ENCODE data around the gene DYNC2LI1. TPM values are rescaled to one million over a fixed set of nuclear protein-coding genes. Genes with fewer than 3 reads are reported as not detected.

Gene DYNC2LI1
- total RNA-seq, 1 donor from 2014 or later = 92.1 TPM

DNA sequence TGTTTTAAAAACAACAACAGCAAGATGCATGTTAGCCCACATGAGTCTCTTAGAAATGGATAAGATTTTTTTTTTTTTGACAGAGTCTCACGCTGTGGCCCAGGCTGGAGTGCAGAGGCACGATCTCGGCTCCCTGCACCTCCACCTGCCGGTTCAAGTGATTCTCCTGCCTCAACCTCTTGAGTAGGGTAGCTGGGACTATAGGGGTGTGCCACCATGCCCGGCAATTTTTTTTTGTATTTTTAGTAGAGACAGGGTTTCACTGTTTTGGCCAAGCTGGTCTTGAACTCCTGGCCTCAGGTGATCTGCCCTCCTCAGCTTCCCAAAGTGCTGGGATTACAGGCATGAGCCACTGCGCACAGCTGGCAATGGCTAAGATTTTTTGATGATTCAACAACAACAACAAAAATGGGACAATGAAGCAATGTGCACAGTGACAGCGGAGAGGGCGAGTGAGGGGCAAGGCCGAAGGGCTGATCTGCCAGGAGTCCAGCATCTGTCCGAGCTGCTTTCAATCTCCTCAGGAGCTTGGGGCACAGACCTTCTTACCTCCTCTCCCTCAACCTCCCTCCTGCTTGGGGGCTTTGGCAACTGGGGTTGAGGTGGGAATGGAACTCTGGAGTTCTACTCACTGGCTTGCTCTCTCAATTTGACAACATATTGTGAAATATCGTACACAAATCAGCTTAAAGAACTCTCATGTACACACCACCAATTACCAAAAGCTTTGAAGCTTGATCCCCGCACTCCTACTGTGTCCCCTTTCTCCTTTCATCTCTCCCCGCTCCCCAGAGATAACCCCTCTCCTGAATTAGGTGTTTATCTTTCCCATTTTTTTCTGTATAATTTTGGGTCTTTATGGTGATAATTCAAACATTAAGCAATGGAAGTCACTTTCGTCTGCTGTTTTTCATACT, 68.4 kb downstream of the DYNC2LI1 start:
- Histone ChIP-seq H3K79me2 (ENCODE audit: low read depth) (no peaks in the 10 kb centered on the region), H3F3A (ENCODE audit: low read depth) (no peaks in the 10 kb centered on the region), H3K9ac (no peak overlapping the region), H3K27me3 (no peaks in the 10 kb centered on the region), H3K4me2 (no peak overlapping the region), H4K20me1 (ENCODE audit: low read depth) (no peaks in the 10 kb centered on the region), H3K27ac (no peak overlapping the region), H3K9me3 (ENCODE audit: low read depth) (no peaks in the 10 kb centered on the region), H2AFZ (replicated peaks) (no peak overlapping the region), H3K36me3 (no peaks in the 10 kb centered on the region), H3K4me3 (no peak overlapping the region), H3K4me1 (no peaks in the 10 kb centered on the region)
- TF ChIP-seq EZH2 (IDR thresholded peaks at IDR 0.05) (no peak), EZH2phosphoT487 (IDR thresholded peaks at IDR 0.05) (no peak)
- TF ChIP-seq, protein P1, sequence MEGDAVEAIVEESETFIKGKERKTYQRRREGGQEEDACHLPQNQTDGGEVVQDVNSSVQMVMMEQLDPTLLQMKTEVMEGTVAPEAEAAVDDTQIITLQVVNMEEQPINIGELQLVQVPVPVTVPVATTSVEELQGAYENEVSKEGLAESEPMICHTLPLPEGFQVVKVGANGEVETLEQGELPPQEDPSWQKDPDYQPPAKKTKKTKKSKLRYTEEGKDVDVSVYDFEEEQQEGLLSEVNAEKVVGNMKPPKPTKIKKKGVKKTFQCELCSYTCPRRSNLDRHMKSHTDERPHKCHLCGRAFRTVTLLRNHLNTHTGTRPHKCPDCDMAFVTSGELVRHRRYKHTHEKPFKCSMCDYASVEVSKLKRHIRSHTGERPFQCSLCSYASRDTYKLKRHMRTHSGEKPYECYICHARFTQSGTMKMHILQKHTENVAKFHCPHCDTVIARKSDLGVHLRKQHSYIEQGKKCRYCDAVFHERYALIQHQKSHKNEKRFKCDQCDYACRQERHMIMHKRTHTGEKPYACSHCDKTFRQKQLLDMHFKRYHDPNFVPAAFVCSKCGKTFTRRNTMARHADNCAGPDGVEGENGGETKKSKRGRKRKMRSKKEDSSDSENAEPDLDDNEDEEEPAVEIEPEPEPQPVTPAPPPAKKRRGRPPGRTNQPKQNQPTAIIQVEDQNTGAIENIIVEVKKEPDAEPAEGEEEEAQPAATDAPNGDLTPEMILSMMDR (IDR thresholded peaks at IDR 0.05) = no peak
- H3K27me3 Mint-ChIP-seq (ENCODE audit: insufficient read depth, low read depth) = no peaks in the 10 kb centered on the region
- DNase-seq (ENCODE audit: low spot score) = no peak
- H3K9me3 Mint-ChIP-seq = no peaks in the 10 kb centered on the region
- no peak overlapping the region for H3K27ac Mint-ChIP-seq
- peaks cover 10% of the 10 kb centered on the region for H3K4me1 Mint-ChIP-seq
- H3K36me3 Mint-ChIP-seq = no peaks in the 10 kb centered on the region
- no peak overlapping the region for H3K4me3 Mint-ChIP-seq

DNA sequence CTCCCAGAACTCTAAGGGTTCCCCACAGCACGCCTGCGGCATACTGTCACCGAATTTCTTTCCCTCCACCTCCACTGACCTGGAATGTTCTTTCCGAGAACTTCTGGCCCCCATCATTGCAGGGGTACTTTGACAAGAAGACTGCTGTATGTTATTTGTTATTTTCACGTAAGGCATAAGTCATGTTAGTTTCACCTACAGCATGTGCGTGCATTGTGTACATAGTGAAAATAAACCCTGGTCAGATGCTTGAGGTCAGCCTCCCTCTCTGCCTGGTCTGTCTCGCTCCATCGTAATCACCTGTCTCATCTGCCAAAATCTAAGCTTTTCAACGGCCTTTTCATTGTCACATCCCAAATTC, 69.0 kb downstream of the DYNC2LI1 start:
- DNase-seq (ENCODE audit: low spot score) = no peak
- H3K4me2 ChIP-seq = no peak overlapping the region
- no peaks in the 10 kb centered on the region for H3K36me3 ChIP-seq
- H3K4me1 Mint-ChIP-seq = peaks cover 10% of the 10 kb centered on the region
- H3K9me3 ChIP-seq (ENCODE audit: low read depth) = no peaks in the 10 kb centered on the region
- H3K9me3 Mint-ChIP-seq = no peaks in the 10 kb centered on the region
- no peaks in the 10 kb centered on the region for H3K79me2 ChIP-seq (ENCODE audit: low read depth)
- H3K27me3 Mint-ChIP-seq (ENCODE audit: insufficient read depth, low read depth) = no peaks in the 10 kb centered on the region
- no peaks in the 10 kb centered on the region for H3K36me3 Mint-ChIP-seq
- no peaks in the 10 kb centered on the region for H3K27me3 ChIP-seq
- H3K27ac Mint-ChIP-seq = no peak overlapping the region
- H4K20me1 ChIP-seq (ENCODE audit: low read depth) = no peaks in the 10 kb centered on the region
- no peak overlapping the region for H2AFZ ChIP-seq (replicated peaks)
- no peak overlapping the region for H3K9ac ChIP-seq
- no peak overlapping the region for H3K4me3 ChIP-seq
- H3F3A ChIP-seq (ENCODE audit: low read depth) = no peaks in the 10 kb centered on the region
- no peak overlapping the region for H3K4me3 Mint-ChIP-seq
- TF ChIP-seq, protein P1 (IDR thresholded peaks at IDR 0.05) = no peak
- TF ChIP-seq EZH2 (IDR thresholded peaks at IDR 0.05) = no peak
- TF ChIP-seq EZH2phosphoT487 (IDR thresholded peaks at IDR 0.05) = no peak
- no peaks in the 10 kb centered on the region for H3K4me1 ChIP-seq
- H3K27ac ChIP-seq = no peak overlapping the region

DNA sequence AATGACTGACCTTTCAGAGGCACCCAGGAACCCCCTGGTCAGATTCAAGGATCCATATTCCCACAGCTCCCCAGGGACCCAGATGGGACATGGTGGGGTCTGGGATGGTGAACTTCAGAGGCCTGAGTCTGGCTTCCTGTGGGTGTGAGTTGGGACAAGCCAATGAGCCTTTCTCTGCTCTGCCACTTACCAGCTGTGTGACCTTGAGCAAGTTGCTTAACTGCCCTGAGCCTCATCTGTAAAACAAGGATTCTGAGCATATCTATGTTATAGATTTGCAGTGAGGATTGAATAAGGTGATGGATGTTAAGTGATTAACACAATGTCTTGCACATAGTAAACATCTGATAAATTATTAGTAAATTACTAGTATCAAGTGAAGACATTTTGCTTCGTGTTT, 71.3 kb downstream of the DYNC2LI1 start:
- H3K27ac Mint-ChIP-seq = no peak overlapping the region
- Histone ChIP-seq H2AFZ (replicated peaks) (no peak overlapping the region), H3K4me1 (no peaks in the 10 kb centered on the region), H3K36me3 (no peaks in the 10 kb centered on the region), H3K27me3 (no peaks in the 10 kb centered on the region), H3F3A (ENCODE audit: low read depth) (no peaks in the 10 kb centered on the region), H3K79me2 (ENCODE audit: low read depth) (no peaks in the 10 kb centered on the region), H3K9me3 (ENCODE audit: low read depth) (no peaks in the 10 kb centered on the region), H3K4me3 (no peak overlapping the region), H4K20me1 (ENCODE audit: low read depth) (no peaks in the 10 kb centered on the region), H3K27ac (no peak overlapping the region), H3K9ac (no peak overlapping the region), H3K4me2 (no peak overlapping the region)
- no peaks in the 10 kb centered on the region for H3K36me3 Mint-ChIP-seq
- H3K4me1 Mint-ChIP-seq = peaks cover 5% of the 10 kb centered on the region
- no peaks in the 10 kb centered on the region for H3K27me3 Mint-ChIP-seq (ENCODE audit: insufficient read depth, low read depth)
- no peak overlapping the region for H3K4me3 Mint-ChIP-seq
- no peak for DNase-seq (ENCODE audit: low spot score)
- H3K9me3 Mint-ChIP-seq = no peaks in the 10 kb centered on the region
- TF ChIP-seq EZH2 (IDR thresholded peaks at IDR 0.05) = no peak
- TF ChIP-seq, protein P1 (IDR thresholded peaks at IDR 0.05) = no peak
- no peak for TF ChIP-seq EZH2phosphoT487 (IDR thresholded peaks at IDR 0.05)

All from neural progenitor cell (in vitro differentiated cells).